Omental fat pad (tissue), 4 donors: ENCODE measurements around the gene MARK2. TPM values are rescaled to one million over a fixed set of nuclear protein-coding genes. Genes with fewer than 3 reads are reported as not detected.
A peak's percentile ranks its signal among the peaks of the same experiment; 100 is the strongest.

ENCODE experiments used
- ATAC-seq: fragments of 150-250 bp; one replicate; pipeline ENCODE4 v1.9.1; 2016; ENCODE audit warnings: mild to moderate bottlenecking, moderate library complexity; ENCODE audit not compliant: low FRiP score
- DNase-seq: peaks from one replicate; pipeline ENCODE4 v3.0.0-alpha.2; 2019; ENCODE audit warnings: low spot score
- CTCF ChIP-seq, 3 donors: fragments of 450-650 bp; IDR thresholded peaks; one replicate each; pipeline ENCODE4 v1.5.1; 2016 to 2017; ENCODE audit warnings: antibody characterized with exemption in 3 of 3, mild to moderate bottlenecking in 3 of 3, moderate library complexity in 2 of 3
- total RNA-seq, 4 donors: library from RNA; depleted of rRNA; stranded (reverse); fragments of >200 nt; gene quantifications; one replicate each; pipeline ENCODE4 v1.1.0, GENCODE V29; 2016

Gene MARK2
- total RNA-seq, 4 donors from 2014 or later = 14.8 to 27.1 (median 23.4) TPM

GRCh38 chr11:63887386-63887999, 48.6 kb downstream of the MARK2 start:
- no peak for ATAC-seq
- no peak for TF ChIP-seq CTCF (IDR thresholded peaks at IDR 0.05)
- DNase-seq = no peak

- TF ChIP-seq CTCF (IDR thresholded peaks at IDR 0.05) = no peak
- DNase-seq = no peak
- peak; percentile 83 for ATAC-seq
Measured at GRCh38 chr11:63888170-63889086, 49.5 kb downstream of the MARK2 start.

- DNase-seq = no peak
- no peak for ATAC-seq
- no peak for TF ChIP-seq CTCF (IDR thresholded peaks at IDR 0.05)
Measured at GRCh38 chr11:63889344-63889743, 50.4 kb downstream of the MARK2 start.

- ATAC-seq (no peak), DNase-seq (no peak)
- no peak for TF ChIP-seq CTCF (IDR thresholded peaks at IDR 0.05)
Measured at GRCh38 chr11:63890368-63890767, 51.5 kb downstream of the MARK2 start.

- no peak for TF ChIP-seq CTCF (IDR thresholded peaks at IDR 0.05)
- no peak for DNase-seq
- no peak for ATAC-seq
Measured at GRCh38 chr11:63892228-63892627, 53.3 kb downstream of the MARK2 start.

- ATAC-seq (no peak), DNase-seq (no peak)
- no peak for TF ChIP-seq CTCF (IDR thresholded peaks at IDR 0.05)
Measured at GRCh38 chr11:63893355-63893754, 54.4 kb downstream of the MARK2 start.
